ENCODE results near the gene RAPSN.

The RAPSN gene

GRCh38 chr11:47448566-47449427 is at the start of gene RAPSN:
Gene RAPSN (minus strand): TSS chr11:47449136. CDS start chr11:47448964, 172 bp downstream.
- DNase-seq: no peak

GRCh38 chr11:47498149-47498548 is 49.2 kb upstream of the RAPSN start:
- no peak for DNase-seq

- no peak for DNase-seq
Observed at GRCh38 chr11:47496808-47497207, 47.9 kb upstream of the RAPSN start.

GRCh38 chr11:47495856-47496217 is 46.9 kb upstream of the RAPSN start:
- no peak for DNase-seq

- no peak for DNase-seq
Observed at GRCh38 chr11:47495011-47495855, 46.3 kb upstream of the RAPSN start.

GRCh38 chr11:47489395-47489755 is 40.4 kb upstream of the RAPSN start:
- no peak for DNase-seq

GRCh38 chr11:47488674-47489394 is 39.9 kb upstream of the RAPSN start:
- no peak for DNase-seq

GRCh38 chr11:47488111-47488510 is 39.2 kb upstream of the RAPSN start:
- DNase-seq: no peak

- no peak for DNase-seq
Observed at GRCh38 chr11:47487421-47487820, 38.5 kb upstream of the RAPSN start.

- DNase-seq: no peak
Observed at GRCh38 chr11:47485107-47485506, 36.2 kb upstream of the RAPSN start.

- no peak for DNase-seq
Observed at GRCh38 chr11:47483457-47483856, 34.5 kb upstream of the RAPSN start.

- DNase-seq: no peak
Observed at GRCh38 chr11:47480762-47481161, 31.8 kb upstream of the RAPSN start.

GRCh38 chr11:47478651-47479329 is 29.9 kb upstream of the RAPSN start:
- DNase-seq: no peak

GRCh38 chr11:47477753-47478152 is 28.8 kb upstream of the RAPSN start:
- no peak for DNase-seq

GRCh38 chr11:47477323-47477722 is 28.4 kb upstream of the RAPSN start:
- no peak for DNase-seq

GRCh38 chr11:47470671-47471070 is 21.7 kb upstream of the RAPSN start:
- no peak for DNase-seq

- DNase-seq: no peak
Observed at GRCh38 chr11:47469361-47470179, 20.6 kb upstream of the RAPSN start.

- no peak for DNase-seq
Observed at GRCh38 chr11:47468598-47469214, 19.8 kb upstream of the RAPSN start.

- DNase-seq: no peak
Observed at GRCh38 chr11:47467357-47467756, 18.4 kb upstream of the RAPSN start.

GRCh38 chr11:47466701-47467250 is 17.8 kb upstream of the RAPSN start:
- DNase-seq: no peak

GRCh38 chr11:47466201-47466600 is 17.3 kb upstream of the RAPSN start:
- DNase-seq: no peak

Measured in stimulated activated CD8-positive, alpha-beta memory T cell treated with anti-CD3 and anti-CD28 coated beads, Interleukin-4, amount 100 ng/mL, for 48 hours (primary cell).